ENCODE results near the gene USP40. TPM values are rescaled to one million over a fixed set of nuclear protein-coding genes. Genes with fewer than 3 reads are reported as not detected.

USP40 gene
- polyA plus RNA-seq, 1 donor (not counting 4 experiments of a cell fraction or from before 2014, with no cell fraction given) = 37.3 TPM

GRCh38 chr2:233489666-233490065 lies 76.9 kb downstream of the USP40 start:
- Histone ChIP-seq H3K36me3 (ENCODE audit: control insufficient read depth in 2 of 2, extremely low read depth in 1 of 2, insufficient read depth in 2 of 2, low read length in 2 of 2) (peaks cover 3 to 9% of the 10 kb centered on the region in 2 experiments), H3K4me3 (ENCODE audit: control insufficient read depth in 2 of 3, extremely low read depth in 1 of 3, insufficient read depth in 2 of 3, low read depth in 1 of 3, low read length in 3 of 3) (no peak overlapping the region), H3K9me3 (ENCODE audit: control insufficient read depth, low read depth, low read length) (no peaks in the 10 kb centered on the region), H3K9ac (ENCODE audit: control insufficient read depth, extremely low read depth, insufficient read depth, low read length) (peak overlapping the region; percentile 22), H3K9me1 (ENCODE audit: control insufficient read depth, extremely low read depth, insufficient read depth, low read length) (no peaks in the 10 kb centered on the region), H3K4me2 (ENCODE audit: control insufficient read depth, extremely low read depth, insufficient read depth, low read depth, low read length) (peak overlapping the region; percentile 7), H3K27me3 (ENCODE audit: control insufficient read depth, extremely low read depth, insufficient read depth, low read length) (no peaks in the 10 kb centered on the region), H3K27ac (ENCODE audit: control insufficient read depth, insufficient read depth, low read length) (peak overlapping the region; percentile 96), H3K4me1 (ENCODE audit: control insufficient read depth, extremely low read depth, insufficient read depth, low read length) (peaks cover 81% of the 10 kb centered on the region), H3K79me2 (ENCODE audit: control insufficient read depth, insufficient read depth, low read length) (no peaks in the 10 kb centered on the region), H4K20me1 (ENCODE audit: control insufficient read depth, extremely low read depth, insufficient read depth, low read length) (no peaks in the 10 kb centered on the region), H2AFZ (ENCODE audit: control insufficient read depth, low read length) (no peak overlapping the region)
- TF ChIP-seq, protein P1, sequence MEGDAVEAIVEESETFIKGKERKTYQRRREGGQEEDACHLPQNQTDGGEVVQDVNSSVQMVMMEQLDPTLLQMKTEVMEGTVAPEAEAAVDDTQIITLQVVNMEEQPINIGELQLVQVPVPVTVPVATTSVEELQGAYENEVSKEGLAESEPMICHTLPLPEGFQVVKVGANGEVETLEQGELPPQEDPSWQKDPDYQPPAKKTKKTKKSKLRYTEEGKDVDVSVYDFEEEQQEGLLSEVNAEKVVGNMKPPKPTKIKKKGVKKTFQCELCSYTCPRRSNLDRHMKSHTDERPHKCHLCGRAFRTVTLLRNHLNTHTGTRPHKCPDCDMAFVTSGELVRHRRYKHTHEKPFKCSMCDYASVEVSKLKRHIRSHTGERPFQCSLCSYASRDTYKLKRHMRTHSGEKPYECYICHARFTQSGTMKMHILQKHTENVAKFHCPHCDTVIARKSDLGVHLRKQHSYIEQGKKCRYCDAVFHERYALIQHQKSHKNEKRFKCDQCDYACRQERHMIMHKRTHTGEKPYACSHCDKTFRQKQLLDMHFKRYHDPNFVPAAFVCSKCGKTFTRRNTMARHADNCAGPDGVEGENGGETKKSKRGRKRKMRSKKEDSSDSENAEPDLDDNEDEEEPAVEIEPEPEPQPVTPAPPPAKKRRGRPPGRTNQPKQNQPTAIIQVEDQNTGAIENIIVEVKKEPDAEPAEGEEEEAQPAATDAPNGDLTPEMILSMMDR (optimal IDR thresholded peaks at IDR 0.05 in 1 of 3, IDR thresholded peaks at IDR 0.05 in 1 of 3, conservative IDR thresholded peaks at IDR 0.05 in 1 of 3; ENCODE audit: extremely low read depth in 1 of 3, insufficient read depth in 2 of 3, low read length in 3 of 3) = no peak
- no peak for TF ChIP-seq EZH2 (IDR thresholded peaks at IDR 0.05; ENCODE audit: low read length)
- DNase-seq (ENCODE audit: low read depth, low spot score) (no peak), FAIRE-seq (peak; percentile 64)
- dilution Hi-C loops (cut with MboI; ENCODE audit: extremely low pct_ligation_motif_present, low sequenced_read_pairs) = no loop called here

DNA sequence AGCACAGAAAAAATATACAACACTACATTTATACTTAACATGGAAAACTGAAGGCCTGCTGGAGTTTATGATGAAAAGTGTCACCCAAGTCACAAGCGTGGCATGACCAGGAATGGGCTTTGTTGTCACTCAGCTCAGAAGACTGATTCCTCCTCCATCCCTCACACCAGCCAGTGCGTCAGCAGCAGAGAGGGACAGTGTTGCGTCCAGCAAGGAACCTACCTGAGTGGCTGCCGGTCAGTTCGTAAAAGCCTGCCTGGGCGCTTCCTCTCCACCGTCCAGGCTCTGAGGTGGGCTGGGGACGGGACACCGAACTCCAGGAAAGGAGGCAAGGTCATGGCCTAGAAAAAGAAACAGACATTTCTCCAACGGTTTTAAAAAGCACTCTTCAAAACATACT lies 77.4 kb downstream of the USP40 start:
- FAIRE-seq = no peak
- H3K36me3 ChIP-seq (ENCODE audit: control insufficient read depth in 2 of 2, extremely low read depth in 1 of 2, insufficient read depth in 2 of 2, low read length in 2 of 2) = peaks cover 3 to 9% of the 10 kb centered on the region in 2 experiments
- peak overlapping the region in 1 of 3 experiments; percentile 1 for H3K4me3 ChIP-seq (ENCODE audit: control insufficient read depth in 2 of 3, extremely low read depth in 1 of 3, insufficient read depth in 2 of 3, low read depth in 1 of 3, low read length in 3 of 3)
- H4K20me1 ChIP-seq (ENCODE audit: control insufficient read depth, extremely low read depth, insufficient read depth, low read length) = no peaks in the 10 kb centered on the region
- TF ChIP-seq EZH2 (IDR thresholded peaks at IDR 0.05; ENCODE audit: low read length) = no peak
- TF ChIP-seq, protein P1 (optimal IDR thresholded peaks at IDR 0.05 in 1 of 3, IDR thresholded peaks at IDR 0.05 in 1 of 3, conservative IDR thresholded peaks at IDR 0.05 in 1 of 3; ENCODE audit: extremely low read depth in 1 of 3, insufficient read depth in 2 of 3, low read length in 3 of 3) = no peak
- H3K9ac ChIP-seq (ENCODE audit: control insufficient read depth, extremely low read depth, insufficient read depth, low read length) = peak overlapping the region; percentile 56
- no peak overlapping the region for H2AFZ ChIP-seq (ENCODE audit: control insufficient read depth, low read length)
- no peak for DNase-seq (ENCODE audit: low read depth, low spot score)
- peak overlapping the region; percentile 96 for H3K27ac ChIP-seq (ENCODE audit: control insufficient read depth, insufficient read depth, low read length)
- no peaks in the 10 kb centered on the region for H3K9me1 ChIP-seq (ENCODE audit: control insufficient read depth, extremely low read depth, insufficient read depth, low read length)
- dilution Hi-C loops (cut with MboI; ENCODE audit: extremely low pct_ligation_motif_present, low sequenced_read_pairs) = no loop called here
- H3K4me2 ChIP-seq (ENCODE audit: control insufficient read depth, extremely low read depth, insufficient read depth, low read depth, low read length) = peak overlapping the region; percentile 2
- no peaks in the 10 kb centered on the region for H3K9me3 ChIP-seq (ENCODE audit: control insufficient read depth, low read depth, low read length)
- no peaks in the 10 kb centered on the region for H3K79me2 ChIP-seq (ENCODE audit: control insufficient read depth, insufficient read depth, low read length)
- no peaks in the 10 kb centered on the region for H3K27me3 ChIP-seq (ENCODE audit: control insufficient read depth, extremely low read depth, insufficient read depth, low read length)
- H3K4me1 ChIP-seq (ENCODE audit: control insufficient read depth, extremely low read depth, insufficient read depth, low read length) = peaks cover 81% of the 10 kb centered on the region

Data from keratinocyte (primary cell).